ENCODE measurements around the gene CDH5. TPM values are rescaled to one million over a fixed set of nuclear protein-coding genes. Genes with fewer than 3 reads are reported as not detected.

CDH5 gene
- total and polyA plus RNA-seq, 2 of the 8 experiments (the other 6 are each of a cell fraction or from before 2014, with no cell fraction given) = 0.32 TPM

DNA sequence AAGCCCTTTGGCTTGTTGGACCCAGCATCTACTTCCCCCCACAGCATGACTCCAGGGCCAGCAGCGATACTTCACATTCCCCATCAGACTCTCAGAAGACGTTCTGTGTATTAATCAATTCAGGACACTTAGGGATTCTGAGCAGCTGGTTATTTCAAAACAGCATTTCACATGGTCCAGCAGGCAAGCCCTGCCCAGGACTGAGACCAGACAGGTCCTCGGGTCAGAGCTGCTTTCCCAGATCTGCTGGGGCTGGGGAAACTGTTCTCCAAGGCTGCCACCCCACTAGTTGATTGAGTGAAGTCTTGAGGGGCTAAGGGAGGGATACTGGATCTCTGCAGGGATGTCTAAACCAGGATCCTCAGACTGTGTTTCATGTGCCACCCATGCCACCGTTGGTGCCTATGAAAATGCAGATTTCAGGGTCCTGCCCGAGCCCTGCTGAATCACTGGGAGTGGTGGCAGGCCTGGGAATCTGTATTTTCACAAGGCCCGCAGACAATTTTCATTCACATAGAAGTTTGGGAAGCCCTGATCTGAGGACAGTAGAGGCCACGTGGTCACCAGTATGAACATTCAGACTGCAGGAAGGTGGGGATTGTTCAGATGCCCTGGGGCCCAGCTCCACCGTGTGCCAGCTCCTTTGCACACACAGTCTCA lies 40.6 kb upstream of the CDH5 start:
- Histone ChIP-seq H3K23me2 (ENCODE audit: low read depth, low read length) (0 out of 2 replicates have a peak, but pooled peaks cover 2% of the 10 kb centered on the region), H3K56ac (replicated peaks; ENCODE audit: insufficient read length, low read depth, low read length) (no peak overlapping the region), H4K20me1 (replicated peaks in 1 of 2; ENCODE audit: control insufficient read depth in 1 of 2, insufficient read depth in 2 of 2, low read length in 2 of 2) (peaks cover 0 to 1% of the 10 kb centered on the region in 2 experiments), H3K9me3 (ENCODE audit: insufficient read depth in 2 of 2, low read depth in 1 of 2, low read length in 1 of 2) (no peaks in the 10 kb centered on the region), H2BK120ac (replicated peaks; ENCODE audit: low read depth, low read length) (no peak overlapping the region), H3K79me2 (ENCODE audit: control insufficient read depth in 1 of 2, insufficient read depth in 2 of 2, low read length in 2 of 2) (no peaks in the 10 kb centered on the region), H3K9ac (replicated peaks in 1 of 4; ENCODE audit: extremely low read depth in 1 of 4, low read depth in 3 of 4, low read length in 3 of 4) (no peak overlapping the region), H3K36me3 (ENCODE audit: control insufficient read depth in 2 of 4, insufficient read depth in 4 of 4, low read length in 3 of 4) (no peaks in the 10 kb centered on the region), H3K4me2 (ENCODE audit: insufficient read depth in 1 of 2, low read depth in 2 of 2, low read length in 2 of 2) (no peak overlapping the region), H3K14ac (ENCODE audit: insufficient read length) (no peak overlapping the region), H2BK12ac (ENCODE audit: low read depth, low read length) (no peak overlapping the region), H3K4me1 (replicated peaks in 1 of 4; ENCODE audit: control insufficient read depth in 3 of 4, insufficient read depth in 4 of 4, low read length in 3 of 4) (peaks cover 2 to 10% (median 4%) of the 10 kb centered on the region in 4 experiments; a peak in 6 of 7 replicates), H4K91ac (replicated peaks; ENCODE audit: insufficient read length, low read length) (no peak overlapping the region), H4K5ac (ENCODE audit: insufficient read length, low read depth, low read length) (no peak overlapping the region), H2AK5ac (ENCODE audit: low read depth, low read length) (no peak overlapping the region), H3K27me3 (replicated peaks in 1 of 4; ENCODE audit: control insufficient read depth in 3 of 4, extremely low read depth in 1 of 4, insufficient read depth in 3 of 4, low read length in 3 of 4) (no peaks in the 10 kb centered on the region), H2BK15ac (ENCODE audit: low read length) (no peak overlapping the region), H3K4ac (replicated peaks; ENCODE audit: insufficient read length, low read depth, low read length) (no peak overlapping the region), H2BK5ac (ENCODE audit: low read depth, low read length) (no peak overlapping the region), H2AFZ (ENCODE audit: low read length) (no peak overlapping the region), H2BK20ac (ENCODE audit: low read length) (no peak overlapping the region), H3K23ac (ENCODE audit: insufficient read length) (no peak overlapping the region), H3K27ac (ENCODE audit: low read depth, low read length) (no peak overlapping the region), H3K18ac (ENCODE audit: extremely low read depth, low read length) (no peak overlapping the region), H3K79me1 (ENCODE audit: low read depth, low read length) (no peaks in the 10 kb centered on the region), H4K8ac (ENCODE audit: extremely low read depth, insufficient read depth, low read length) (no peak overlapping the region), H3K4me3 (ENCODE audit: extremely low read depth in 1 of 4, insufficient read depth in 2 of 4, low read depth in 3 of 4, low read length in 4 of 4) (no peak overlapping the region)
- TF ChIP-seq CBX5 (IDR thresholded peaks at IDR 0.05; ENCODE audit: low read depth, low read length) (no peak), NANOG (IDR thresholded peaks at IDR 0.05; ENCODE audit: insufficient read depth, low read depth, low read length, poor library complexity, severe bottlenecking) (no peak), FOSL1 (IDR thresholded peaks at IDR 0.05; ENCODE audit: insufficient read depth, low read depth, low read length) (no peak), SIRT6 (IDR thresholded peaks at IDR 0.05; ENCODE audit: low read length) (no peak), TAF1 (IDR thresholded peaks at IDR 0.05; ENCODE audit: low read depth, low read length) (no peak), CEBPB (IDR thresholded peaks at IDR 0.05; ENCODE audit: low read depth, low read length) (no peak), BCL11A (IDR thresholded peaks at IDR 0.05; ENCODE audit: low read depth in 2 of 2, low read length in 2 of 2) (no peak), SP4 (IDR thresholded peaks at IDR 0.05; ENCODE audit: low read length) (no peak), RNF2 (IDR thresholded peaks at IDR 0.05; ENCODE audit: borderline replicate concordance, low read depth, low read length, missing control alignments, poor library complexity, severe bottlenecking) (no peak)
- ChIA-PET CTCF (ENCODE audit: partially characterized antibody) (interaction anchor here (0.6 to 21.2 kb wide), 8 partner anchors 9 to 157 kb away, joined by 3 to 271 read pairs (median 4); no protein-coding TSS in a partner anchor), POLR2A (ENCODE audit: partially characterized antibody) (interaction anchor here (1.3 kb wide), 1 partner anchor 16 kb away, joined by 4 read pairs; no protein-coding TSS in a partner anchor)
- WGBS, 2 experiments (ENCODE audit: extremely low coverage in 1 of 2, insufficient coverage in 1 of 2, insufficient read length in 1 of 2, insufficient replicate concordance in 2 of 2, low coverage in 1 of 2, low lambda C conversion rate in 2 of 2, missing lambda C conversion rate in 1 of 2) = 82% methylated on average over 8 of the region's 8 CpGs; no CpG with 5 or more reads in 1 of the 2 experiments
- FAIRE-seq (no peak), DNase-seq (ENCODE audit: low read depth in 1 of 2, low spot score in 2 of 2) (no peak)
